ENCODE measurements around the gene MCCC2.

DNA sequence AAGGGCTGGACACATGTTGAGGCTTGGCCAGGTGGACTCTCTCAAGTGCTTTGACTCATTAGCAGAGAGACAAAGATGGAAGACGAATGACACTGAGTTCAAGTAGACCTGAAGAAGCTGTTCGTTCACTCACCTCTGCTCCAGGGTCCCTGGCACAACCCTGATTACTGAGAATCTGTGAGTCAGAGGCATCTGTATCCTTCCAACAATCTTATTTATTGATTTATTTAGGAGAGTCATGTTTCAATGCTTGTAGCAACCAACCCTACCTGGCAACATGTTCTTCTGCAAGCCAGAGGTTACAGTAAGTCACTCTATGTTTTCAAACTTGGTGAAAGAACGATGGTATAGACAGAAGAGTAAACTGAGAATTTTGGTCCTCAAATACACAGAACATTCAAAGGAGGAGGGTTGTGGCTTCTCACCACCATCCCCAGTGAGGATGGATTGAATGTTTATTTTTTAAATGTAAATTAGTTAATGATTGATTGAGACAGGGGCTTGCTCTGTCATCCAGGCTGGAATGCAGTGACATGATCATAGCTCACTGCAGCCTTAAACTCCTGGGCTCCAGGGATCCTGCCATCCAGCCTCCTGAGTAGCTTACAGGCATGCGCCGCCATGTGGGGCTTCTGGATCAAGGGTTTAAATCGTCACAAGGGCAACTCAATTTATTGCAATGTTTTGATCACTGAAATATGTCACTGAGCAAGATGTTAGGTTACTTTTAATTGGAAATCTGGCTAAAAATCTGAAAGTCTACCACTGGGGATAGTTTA lies 76.2 kb downstream of the MCCC2 start:
- TF ChIP-seq CTCF (IDR thresholded peaks at IDR 0.05) (no peak), POLR2A (IDR thresholded peaks at IDR 0.05) (no peak)

Measured in thyroid gland (tissue), 4 donors.